Brain microvascular endothelial cell (primary cell): ENCODE measurements around the gene METTL14.
A peak's percentile ranks its signal among the peaks of the same experiment; 100 is the strongest.

Experiments
- DNase-seq: peaks from one replicate; pipeline ENCODE4 v3.0.0-alpha.2; 2020
- H3K27ac ChIP-seq: fragments of 250-450 bp; sonication (Bioruptor Pico); 2 replicates; pipeline ENCODE4 v1.5.1; 2020; ENCODE audit warnings: mild to moderate bottlenecking, moderate library complexity
- H3K27me3 ChIP-seq: fragments of 250-450 bp; sonication (Bioruptor Pico); replicated peaks from 2 replicates; pipeline ENCODE4 v1.5.1; 2020; ENCODE audit warnings: mild to moderate bottlenecking
- H3K36me3 ChIP-seq: fragments of 250-450 bp; sonication (Bioruptor Pico); replicated peaks from 2 replicates; pipeline ENCODE4 v1.5.1; 2020; ENCODE audit warnings: mild to moderate bottlenecking
- H3K4me3 ChIP-seq: 2 replicates; pipeline ENCODE4 v1.5.1; 2011; ENCODE audit warnings: low read depth, mild to moderate bottlenecking, control low read depth, low read length, moderate library complexity
- CTCF ChIP-seq: IDR thresholded peaks from 2 replicates; pipeline ENCODE4 v1.5.1; 2011; ENCODE audit warnings: low read depth, mild to moderate bottlenecking, moderate library complexity, low read length, control low read depth, inconsistent platforms; ENCODE audit errors: missing control alignments
- in situ Hi-C: cut with HindIII; loops from 2 replicates; pipeline ENCODE4 v1.10.0; 2017; ENCODE audit warnings: low sequenced_read_pairs, low pct_ligation_motif_present

Gene METTL14

GRCh38 chr4:118743867-118744266 lies 58.7 kb downstream of the METTL14 start:
- Histone ChIP-seq H3K36me3 (peaks cover 62% of the 10 kb centered on the region), H3K27me3 (no peaks in the 10 kb centered on the region), H3K27ac (peak overlapping the region; percentile 87), H3K4me3 (no peak overlapping the region)
- peak; percentile 65 for DNase-seq
- TF ChIP-seq CTCF, result no peak
- in situ Hi-C loops, result no loop called here

GRCh38 chr4:118745357-118745756 lies 60.2 kb downstream of the METTL14 start:
- H3K27me3 ChIP-seq, result no peaks in the 10 kb centered on the region
- no peak for TF ChIP-seq CTCF
- H3K4me3 ChIP-seq, result no peak overlapping the region
- in situ Hi-C loops, result no loop called here
- DNase-seq, result no peak
- H3K27ac ChIP-seq, result no peak overlapping the region
- H3K36me3 ChIP-seq, result peaks cover 58% of the 10 kb centered on the region

DNA sequence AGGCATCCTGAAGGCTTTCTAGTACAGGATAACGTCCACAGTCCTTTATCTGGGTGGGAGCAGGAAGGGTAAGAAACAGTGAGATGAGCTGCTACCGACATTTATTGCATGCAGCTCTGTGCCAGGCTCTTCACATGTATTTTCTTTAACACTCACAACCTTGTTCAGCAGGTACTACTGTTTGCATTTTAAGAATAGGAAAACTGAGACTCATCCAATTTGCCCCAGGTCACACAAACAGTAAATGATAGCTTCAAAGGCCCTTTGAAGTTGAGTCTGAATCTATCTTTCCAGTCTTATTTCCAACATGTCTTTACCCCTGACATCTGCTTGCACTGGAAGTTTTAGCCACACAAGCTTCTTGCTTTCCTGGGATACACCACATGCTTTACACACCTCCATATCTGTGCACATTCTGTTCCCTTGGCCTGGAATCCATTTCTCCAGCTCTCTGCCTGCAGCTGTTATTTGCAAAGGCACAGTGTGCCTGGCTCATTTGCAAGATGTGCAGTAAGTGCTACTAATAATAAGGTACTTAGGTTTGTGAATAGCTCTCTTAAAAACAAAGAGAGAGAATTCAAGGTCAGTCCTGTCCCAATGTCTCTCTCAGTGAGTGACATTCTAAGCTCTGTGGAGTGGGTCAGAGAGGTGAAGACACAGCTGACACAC lies 61.2 kb downstream of the METTL14 start:
- no peak for DNase-seq
- TF ChIP-seq CTCF, result no peak
- H3K27ac ChIP-seq, result no peak overlapping the region
- no peaks in the 10 kb centered on the region for H3K27me3 ChIP-seq
- no peak overlapping the region for H3K4me3 ChIP-seq
- in situ Hi-C loops, result no loop called here
- peaks cover 58% of the 10 kb centered on the region for H3K36me3 ChIP-seq

DNA sequence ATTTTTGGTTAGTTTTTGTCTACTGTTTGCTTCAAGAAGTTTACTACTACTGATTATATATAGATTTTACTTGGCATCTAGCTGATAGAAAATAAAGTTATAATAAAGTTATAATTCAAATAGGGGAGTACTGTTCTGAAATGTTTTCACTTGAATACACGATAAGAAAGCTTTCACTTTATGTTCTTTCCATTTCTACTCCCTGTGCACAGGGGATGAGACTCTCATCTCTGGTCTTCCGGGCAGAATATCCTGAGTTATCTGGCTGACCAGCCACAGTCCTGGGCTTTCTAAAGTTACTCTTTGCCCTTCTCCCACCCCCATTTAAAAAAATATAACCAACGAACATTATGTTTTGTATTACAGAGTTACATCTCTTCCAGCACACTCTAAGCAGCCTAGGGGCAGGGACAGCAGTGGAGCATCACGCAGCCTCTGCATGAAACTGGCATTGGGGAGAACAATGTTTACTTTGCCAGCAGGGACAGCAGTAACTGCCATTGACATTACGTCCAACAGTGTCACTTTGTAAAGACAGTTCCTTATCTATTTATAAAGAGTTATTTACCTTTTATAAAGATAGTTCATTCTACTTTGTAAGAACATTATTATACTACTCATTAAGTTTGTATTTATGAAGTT lies 64.3 kb downstream of the METTL14 start:
- in situ Hi-C loops, result no loop called here
- H3K36me3 ChIP-seq, result peaks cover 52% of the 10 kb centered on the region
- no peaks in the 10 kb centered on the region for H3K27me3 ChIP-seq
- H3K27ac ChIP-seq, result no peak overlapping the region
- TF ChIP-seq CTCF, result no peak
- no peak for DNase-seq
- H3K4me3 ChIP-seq, result no peak overlapping the region

DNA sequence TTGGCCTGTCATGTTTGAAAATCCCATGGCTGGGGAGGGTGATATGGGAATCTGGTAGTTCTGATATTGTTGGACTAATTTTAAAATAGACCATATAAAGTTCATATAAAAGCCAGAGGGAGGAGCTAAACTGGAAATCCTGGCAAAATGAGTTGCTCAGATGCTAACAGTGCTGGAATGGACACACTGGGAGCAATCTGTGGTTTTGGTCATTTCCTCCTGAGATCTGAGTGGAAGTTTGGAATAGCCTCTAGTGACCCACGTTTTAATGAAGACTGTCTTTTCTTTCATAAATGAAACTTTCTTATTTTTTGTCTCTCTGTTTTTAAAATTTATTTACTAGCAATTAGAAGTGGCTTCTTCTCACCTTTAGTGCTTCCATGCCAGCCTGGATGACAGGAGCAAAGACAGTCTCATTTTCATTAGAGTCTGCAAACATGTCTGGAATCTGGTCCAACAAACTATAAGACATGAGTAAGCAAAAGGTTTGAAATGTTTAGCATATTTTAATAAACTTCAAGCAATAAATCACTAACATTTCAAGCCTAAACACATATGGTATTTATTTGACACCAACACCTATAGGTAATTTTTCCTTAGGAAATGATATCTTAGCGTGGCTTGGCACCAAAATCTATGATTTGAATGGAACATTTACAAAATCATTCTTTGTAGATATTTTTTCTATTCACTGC lies 66.6 kb downstream of the METTL14 start:
- no peaks in the 10 kb centered on the region for H3K27me3 ChIP-seq
- peak; percentile 68 for DNase-seq
- in situ Hi-C loops, result loop anchor here (25.0 kb wide), 1 partner anchor 211 kb away; no protein-coding TSS in a partner anchor
- TF ChIP-seq CTCF, result no peak
- peaks cover 46% of the 10 kb centered on the region for H3K36me3 ChIP-seq
- H3K4me3 ChIP-seq, result no peak overlapping the region
- peak overlapping the region; percentile 65 for H3K27ac ChIP-seq
